GM12865 (cell line): ENCODE measurements around the gene CAMK2B.

ENCODE experiments used
- DNase-seq: peaks from one replicate; pipeline ENCODE4 v3.0.0; 2010; ENCODE audit warnings: low read depth
- H3K4me3 ChIP-seq: 2 replicates; pipeline ENCODE4 v1.5.1; 2011; ENCODE audit warnings: mild to moderate bottlenecking, low read depth, low read length, control low read depth
- CTCF ChIP-seq: IDR thresholded peaks from 2 replicates; pipeline ENCODE4 v1.5.1; 2011; ENCODE audit warnings: low read length, control low read depth, low read depth, inconsistent platforms; ENCODE audit not compliant: insufficient read depth; ENCODE audit errors: missing control alignments

CAMK2B gene

DNA sequence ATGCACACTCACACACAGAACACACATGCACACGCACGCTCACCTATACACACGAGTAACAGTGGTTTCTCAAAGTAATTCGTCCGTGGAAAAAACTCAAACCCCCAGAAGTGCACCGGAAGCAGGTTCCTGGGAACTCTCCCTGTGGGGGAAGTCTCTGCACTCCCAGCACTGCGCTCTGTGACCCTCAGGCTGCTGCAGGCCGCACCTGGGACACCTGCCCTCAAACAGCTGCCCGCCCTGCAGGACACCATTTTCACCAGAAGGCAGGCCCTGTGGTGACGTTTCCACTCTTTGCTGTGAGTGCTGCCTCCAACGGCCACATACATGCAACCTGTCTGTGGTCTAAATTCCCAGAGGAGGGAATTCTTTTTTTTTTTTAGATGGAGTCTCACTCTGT is 103.3 kb downstream of the CAMK2B start:
- no peak overlapping the region for H3K4me3 ChIP-seq
- DNase-seq: no peak
- TF ChIP-seq CTCF: no peak

DNA sequence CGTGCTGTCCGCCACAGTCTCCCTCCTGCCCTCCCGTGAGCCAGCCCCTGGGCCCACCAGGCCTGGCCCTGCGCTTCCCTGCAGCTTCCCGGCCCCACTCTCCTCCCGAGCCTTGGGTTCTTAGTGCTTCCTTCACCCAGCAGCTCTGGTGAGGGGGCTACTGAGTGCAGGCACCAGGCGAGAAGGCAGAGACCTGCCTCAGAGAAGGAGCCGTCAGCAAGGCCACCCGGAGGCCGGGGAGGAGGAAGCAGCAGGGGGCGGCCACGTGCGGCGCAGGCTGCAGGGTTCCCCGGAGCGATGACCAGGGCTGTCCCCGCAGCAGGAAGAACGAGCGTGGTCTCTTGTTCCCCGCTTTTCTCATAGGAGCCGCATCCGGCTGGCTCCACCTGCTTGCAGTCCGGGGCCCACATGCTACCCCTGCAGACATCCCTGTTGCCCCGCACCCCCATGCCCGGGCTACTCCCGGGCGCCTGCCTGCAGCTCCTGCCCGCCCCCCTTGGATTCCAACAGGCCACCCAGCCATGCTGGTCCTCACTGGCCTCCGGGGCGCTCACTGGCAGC is 104.1 kb downstream of the CAMK2B start:
- no peak for DNase-seq
- no peak for TF ChIP-seq CTCF

GRCh38 chr7:44220358-44221112 is 104.9 kb downstream of the CAMK2B start:
- no peak for DNase-seq
- no peak for TF ChIP-seq CTCF
- no peak overlapping the region for H3K4me3 ChIP-seq

More for the DNA sequence above, 104.1 kb downstream of the CAMK2B start:
- H3K4me3 ChIP-seq: no peak overlapping the region

DNA sequence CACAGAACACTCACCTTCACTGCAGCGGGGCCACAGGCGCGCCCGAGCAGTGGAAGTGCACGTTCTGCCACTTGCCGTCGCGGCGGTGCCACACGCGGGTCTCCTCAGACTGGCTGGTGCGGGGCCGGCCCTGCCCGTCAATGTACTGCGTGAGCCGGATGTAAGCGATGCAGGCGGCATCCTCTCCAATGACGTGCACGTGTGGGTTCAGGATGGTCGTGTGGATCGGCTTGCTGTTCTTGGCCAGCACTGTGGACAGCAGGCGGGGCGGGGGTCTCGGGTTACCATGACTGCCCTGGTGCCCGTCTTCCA is 105.4 kb downstream of the CAMK2B start:
- no peak for DNase-seq
- H3K4me3 ChIP-seq: no peak overlapping the region
- no peak for TF ChIP-seq CTCF

DNA sequence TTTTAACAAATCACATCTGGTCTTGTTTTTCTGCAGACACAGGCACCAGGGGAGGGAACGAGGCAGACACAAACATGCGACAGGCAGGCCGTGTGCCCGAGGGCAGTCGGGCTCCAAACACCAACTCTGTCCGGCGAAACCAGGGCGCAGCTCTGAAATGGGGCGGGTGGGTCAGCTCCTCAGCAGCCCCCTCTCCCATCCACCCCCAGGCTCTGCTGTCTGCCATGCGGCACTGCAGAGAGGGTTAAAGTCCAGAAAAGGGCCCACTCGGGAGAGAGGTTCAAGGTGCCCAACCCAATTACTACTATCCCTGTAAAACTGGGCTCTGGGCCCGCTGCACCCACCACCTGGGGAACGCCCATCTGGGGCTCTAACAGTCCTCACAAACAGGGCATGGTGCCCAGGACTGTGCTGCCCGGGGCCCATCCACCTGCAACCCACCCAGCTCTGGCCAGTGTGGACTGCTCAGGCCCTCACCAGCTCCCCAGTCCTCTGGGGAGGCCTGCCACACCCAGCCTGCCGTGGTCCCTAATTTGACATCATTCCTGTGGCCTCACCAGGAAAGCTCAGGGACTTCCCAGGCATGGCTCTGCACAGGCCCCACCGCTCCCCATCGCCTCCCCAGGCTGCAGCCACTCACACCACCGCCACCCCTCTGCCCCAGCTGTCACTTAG is 105.9 kb downstream of the CAMK2B start:
- no peak for TF ChIP-seq CTCF
- no peak for DNase-seq
- H3K4me3 ChIP-seq: no peak overlapping the region

- TF ChIP-seq CTCF: no peak
- no peak for DNase-seq
- H3K4me3 ChIP-seq: no peak overlapping the region
Measured at GRCh38 chr7:44218418-44219201, 106.8 kb downstream of the CAMK2B start.
